IMR-90 (cell line): ENCODE results near the gene ARFGEF3. TPM values are rescaled to one million over a fixed set of nuclear protein-coding genes. Genes with fewer than 3 reads are reported as not detected.

Source experiments
- ATAC-seq: fragments of 200-7000 bp; cut with Tn5 transposase; 2 replicates; pipeline ENCODE4 v1.9.1; 2020; ENCODE audit warnings: low read depth, mild to moderate bottlenecking, moderate library complexity
- BruUV-seq: library from RNA; stranded (reverse); fragments of 400-500 nt; replicated peaks from 2 replicates; lab custom pipeline; 2021; lab: Mats Ljungman, UMichigan
- CTCF ChIA-PET: fragments of 300-600 bp; formaldehyde crosslinking; extraction: SDS; loops from one replicate; lab custom pipeline; 2021; ENCODE audit warnings: antibody characterized with exemption; lab: Yijun Ruan, JAX
- POLR2A ChIA-PET: fragments of 300-600 bp; sonication (Branson Sonifier 250); formaldehyde crosslinking; loops from one replicate; lab custom pipeline; 2022; ENCODE audit warnings: antibody characterized with exemption; ENCODE audit not compliant: unreplicated experiment; lab: Charles Lee
- DNase-seq: peaks from one replicate; pipeline ENCODE4 v3.0.0; 2013
- H2AFZ ChIP-seq: replicated peaks from 2 replicates; pipeline ENCODE3; 2013; ENCODE audit warnings: low read length, mild to moderate bottlenecking; ENCODE audit not compliant: poor library complexity
- H2AK5ac ChIP-seq: 2 replicates; pipeline ENCODE4 v1.6.1; 2013; ENCODE audit warnings: low read depth, low read length, inconsistent platforms
- H2AK9ac ChIP-seq: replicated peaks from 2 replicates; pipeline ENCODE3; 2013; ENCODE audit warnings: mild to moderate bottlenecking, low read depth, low read length, moderate library complexity; ENCODE audit not compliant: poor library complexity
- H2BK120ac ChIP-seq: 2 replicates; pipeline ENCODE4 v1.6.1; 2013; ENCODE audit warnings: low read depth, low read length, inconsistent platforms
- H2BK15ac ChIP-seq: 3 replicates; pipeline ENCODE4 v1.6.1; 2013; ENCODE audit warnings: low read depth, low read length, inconsistent platforms
- H2BK20ac ChIP-seq: 2 replicates; pipeline ENCODE4 v1.6.1; 2013; ENCODE audit warnings: low read depth, mild to moderate bottlenecking, inconsistent platforms, low read length, moderate library complexity
- H2BK5ac ChIP-seq: 2 replicates; pipeline ENCODE4 v1.6.1; 2013; ENCODE audit warnings: mild to moderate bottlenecking, low read depth, low read length, inconsistent platforms; ENCODE audit not compliant: poor library complexity, severe bottlenecking
- H3K14ac ChIP-seq: replicated peaks from 2 replicates; pipeline ENCODE4 v1.6.1; 2013; ENCODE audit warnings: low read depth, low read length, inconsistent platforms
- H3K18ac ChIP-seq: 2 replicates; pipeline ENCODE4 v1.6.1; 2013; ENCODE audit warnings: low read depth, low read length, control low read depth
- H3K23ac ChIP-seq: 2 replicates; pipeline ENCODE4 v1.6.1; 2013; ENCODE audit warnings: low read depth, low read length, inconsistent platforms
- H3K27ac ChIP-seq: 2 replicates; pipeline ENCODE4 v1.5.1; 2013; ENCODE audit warnings: mild to moderate bottlenecking, control low read depth, low read length; ENCODE audit not compliant: insufficient read depth
- H3K27me3 ChIP-seq: 2 replicates; pipeline ENCODE4 v1.6.1; 2013; ENCODE audit warnings: low read length; ENCODE audit not compliant: control insufficient read depth, insufficient read depth
- H3K36me3 ChIP-seq: 2 replicates; pipeline ENCODE4 v1.6.1; 2013; ENCODE audit warnings: low read length, mixed read lengths; ENCODE audit not compliant: control insufficient read depth, insufficient read depth
- H3K4ac ChIP-seq: 2 replicates; pipeline ENCODE4 v1.6.1; 2013; ENCODE audit warnings: low read depth, low read length, inconsistent platforms
- H3K4me1 ChIP-seq: 2 replicates; pipeline ENCODE4 v1.6.1; 2013; ENCODE audit warnings: low read length, mixed read lengths; ENCODE audit not compliant: control insufficient read depth, insufficient read depth
- H3K4me2 ChIP-seq: 2 replicates; pipeline ENCODE4 v1.6.1; 2013; ENCODE audit warnings: low read depth, mild to moderate bottlenecking, control low read depth, low read length, moderate library complexity
- H3K4me3 ChIP-seq: 2 replicates; pipeline ENCODE4 v1.5.1; 2013; ENCODE audit warnings: low read depth, mild to moderate bottlenecking, control low read depth, low read length, moderate library complexity; ENCODE audit not compliant: insufficient read depth
- H3K56ac ChIP-seq: 2 replicates; pipeline ENCODE4 v1.6.1; 2013; ENCODE audit warnings: low read length, inconsistent platforms; ENCODE audit not compliant: insufficient read depth; ENCODE audit errors: extremely low read depth
- H3K79me1 ChIP-seq, 2 experiments: 2 replicates each; pipeline ENCODE4 v1.6.1; 2013; ENCODE audit warnings: low read length in 2 of 2, inconsistent platforms in 1 of 2, low read depth in 1 of 2
- H3K9ac ChIP-seq: 2 replicates; pipeline ENCODE4 v1.6.1; 2013; ENCODE audit warnings: low read depth, low read length, control low read depth
- H3K9me1 ChIP-seq: 2 replicates; pipeline ENCODE4 v1.6.1; 2013; ENCODE audit warnings: low read length, inconsistent platforms; ENCODE audit not compliant: insufficient read depth
- H3K9me3 ChIP-seq: 2 replicates; pipeline ENCODE4 v1.6.1; 2013; ENCODE audit warnings: low read length; ENCODE audit not compliant: control insufficient read depth, insufficient read depth
- H4K20me1 ChIP-seq: 2 replicates; pipeline ENCODE4 v1.6.1; 2013; ENCODE audit warnings: low read length, inconsistent platforms; ENCODE audit not compliant: insufficient read depth
- H4K5ac ChIP-seq: 2 replicates; pipeline ENCODE4 v1.6.1; 2013; ENCODE audit warnings: mild to moderate bottlenecking, low read depth, low read length, control low read depth
- H4K8ac ChIP-seq, 2 experiments: 2 replicates each; pipeline ENCODE4 v1.6.1; 2013; ENCODE audit warnings: low read depth in 2 of 2, low read length in 2 of 2, control low read depth in 1 of 2, inconsistent platforms in 1 of 2
- H4K91ac ChIP-seq: 2 replicates; pipeline ENCODE4 v1.6.1; 2013; ENCODE audit warnings: low read depth, low read length, inconsistent platforms; ENCODE audit not compliant: insufficient read depth
- CEBPB ChIP-seq: IDR thresholded peaks from 2 replicates; pipeline ENCODE4 v1.6.1; 2012; ENCODE audit warnings: low read depth, low read length, improper control_type of control experiment
- WGBS, 2 experiments: methylation state at CpG; one replicate each; pipeline versions ENCODE4 v1.1.5 to v1.1.7; 2013; ENCODE audit warnings: missing lambda C conversion rate in 2 of 2; ENCODE audit not compliant: insufficient read length in 1 of 2; ENCODE audit errors: extremely low coverage in 2 of 2; 5-methylcytosine and 5-hydroxymethylcytosine counted together
- dilution Hi-C: fragments of 300-500 bp; cut with HindIII; formaldehyde crosslinking; loops from one replicate; pipeline ENCODE4 v1.14.3; 2018; ENCODE audit warnings: low sequenced_read_pairs; ENCODE audit not compliant: unreplicated experiment
- in situ Hi-C: fragments of 300-500 bp; cut with MboI; formaldehyde crosslinking; loops from 3 replicates; pipeline ENCODE4 v1.14.3; 2019; ENCODE audit warnings: low sequenced_read_pairs, inconsistent platforms, mixed read lengths
- intact Hi-C: fragments of 100-400 bp; cut with micrococcal nuclease; formaldehyde crosslinking; loops from 2 replicates; pipeline ENCODE4 v1.10.0; 2022
- polyA plus RNA-seq, 3 experiments: library from polyadenylated mRNA; depleted of rRNA; stranded (reverse); fragments of >200 nt; gene quantifications; 2 replicates each; pipeline ENCODE4 v1.2.3, GENCODE V29; 2012; ENCODE audit warnings: low replicate concordance in 1 of 3
- total RNA-seq: library from RNA; depleted of rRNA; stranded (reverse); fragments of >200 nt; gene quantifications from 2 replicates; pipeline ENCODE4 v1.2.3, GENCODE V29; 2012
- TF ChIP-seq, protein P1 (sequence below): fragments of 150-350 bp; IDR thresholded peaks from 2 replicates; pipeline ENCODE4 v1.6.1; 2016; ENCODE audit warnings: low read depth, mild to moderate bottlenecking, low read length, moderate library complexity, borderline replicate concordance

Gene ARFGEF3
- total and polyA plus RNA-seq, 2 of the 4 experiments (the other 2 are of a cell fraction) = under 0.01 to 0.02 TPM

DNA sequence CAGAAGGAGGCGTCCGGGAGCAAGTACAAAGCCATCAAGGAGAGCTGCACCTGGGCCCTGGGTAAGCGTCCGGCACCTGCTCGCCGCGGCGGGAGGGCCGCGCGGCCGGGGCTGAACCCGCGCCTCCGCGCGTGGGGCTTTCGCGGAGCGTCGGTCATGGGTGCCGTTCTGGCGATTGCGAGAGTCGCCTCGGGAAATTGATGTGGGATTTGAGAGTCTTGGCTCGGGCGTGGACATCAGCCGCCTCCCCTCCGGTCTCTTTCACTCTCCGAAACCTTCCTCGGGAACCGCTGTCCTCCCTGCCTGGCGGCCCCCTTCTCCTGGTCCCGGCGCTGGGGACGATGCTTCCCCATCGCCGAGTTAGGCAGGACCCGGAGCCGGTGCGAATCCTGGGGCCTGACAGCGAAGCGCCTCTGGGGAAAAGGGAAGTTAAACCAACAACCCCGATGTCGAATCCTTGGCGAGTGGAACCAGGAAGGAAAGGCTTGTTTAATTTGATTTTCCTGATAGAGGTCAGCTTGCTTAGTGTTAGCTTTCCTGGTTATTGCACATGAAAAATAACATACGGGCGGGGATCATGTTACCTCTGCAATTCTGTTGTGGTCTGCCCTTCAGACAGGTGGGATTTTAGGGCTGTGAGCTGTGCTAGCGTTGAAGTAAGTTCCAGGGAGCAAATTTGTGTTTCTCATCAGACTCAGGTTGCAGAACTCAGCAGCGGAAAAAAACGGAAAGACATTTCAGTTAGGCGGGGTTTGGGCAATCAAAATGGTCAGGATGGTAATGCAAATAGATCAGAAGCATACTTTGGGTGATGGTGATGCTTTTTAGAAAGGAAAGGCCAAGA lies 594 bp downstream of the ARFGEF3 start:
- Histone ChIP-seq H4K8ac (no peak overlapping the region), H2AFZ (peak overlapping the region; percentile 84), H3K27me3 (peaks cover 61% of the 10 kb centered on the region), H2BK20ac (no peak overlapping the region), H3K4me2 (peak overlapping the region; percentile 80), H3K9me3 (peaks cover 3% of the 10 kb centered on the region), H3K27ac (no peak overlapping the region), H3K14ac (no peak overlapping the region), H3K4me1 (peaks cover 2% of the 10 kb centered on the region), H2BK5ac (no peak overlapping the region), H3K9ac (no peak overlapping the region), H2BK15ac (no peak overlapping the region), H4K20me1 (no peaks in the 10 kb centered on the region), H3K36me3 (no peaks in the 10 kb centered on the region), H2AK9ac (no peak overlapping the region), H3K4me3 (peak overlapping the region; percentile 60), H3K9me1 (no peaks in the 10 kb centered on the region), H3K23ac (no peak overlapping the region), H4K91ac (no peak overlapping the region), H3K18ac (no peak overlapping the region), H3K4ac (no peak overlapping the region), H3K79me1 (no peaks in the 10 kb centered on the region), H3K56ac (no peak overlapping the region), H2BK120ac (no peak overlapping the region), H2AK5ac (no peak overlapping the region), H4K5ac (no peak overlapping the region)
- in situ Hi-C loops = no loop called here
- intact Hi-C loops = no loop called here
- DNase-seq (no peak), ATAC-seq (peak; percentile 48)
- dilution Hi-C loops = no loop called here
- ChIA-PET POLR2A (no interaction called here), CTCF (no interaction called here)
- no peak for TF ChIP-seq CEBPB
- TF ChIP-seq, protein P1, sequence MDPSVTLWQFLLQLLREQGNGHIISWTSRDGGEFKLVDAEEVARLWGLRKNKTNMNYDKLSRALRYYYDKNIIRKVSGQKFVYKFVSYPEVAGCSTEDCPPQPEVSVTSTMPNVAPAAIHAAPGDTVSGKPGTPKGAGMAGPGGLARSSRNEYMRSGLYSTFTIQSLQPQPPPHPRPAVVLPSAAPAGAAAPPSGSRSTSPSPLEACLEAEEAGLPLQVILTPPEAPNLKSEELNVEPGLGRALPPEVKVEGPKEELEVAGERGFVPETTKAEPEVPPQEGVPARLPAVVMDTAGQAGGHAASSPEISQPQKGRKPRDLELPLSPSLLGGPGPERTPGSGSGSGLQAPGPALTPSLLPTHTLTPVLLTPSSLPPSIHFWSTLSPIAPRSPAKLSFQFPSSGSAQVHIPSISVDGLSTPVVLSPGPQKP = no peak
- no TSS peak for BruUV-seq
- WGBS, 2 experiments = 4% methylated on average over 22 of the region's 53 CpGs; no CpG with 5 or more reads in 1 of the 2 experiments
